Epithelial cell of proximal tubule (primary cell): ENCODE data around the gene PLD1. TPM values are rescaled to one million over a fixed set of nuclear protein-coding genes. Genes with fewer than 3 reads are reported as not detected.
"Not testable (repeated sequence)": the region's sequence is repeated elsewhere in the genome, so short reads cannot be mapped to it uniquely, and the experiment has no call there.

ENCODE experiments used
- DNase-seq: peaks from one replicate; pipeline ENCODE4 v3.0.0-alpha.2; 2011; ENCODE audit warnings: low read depth
- H3K4me3 ChIP-seq: 2 replicates; pipeline ENCODE4 v1.5.1; 2011; ENCODE audit warnings: low read depth, mild to moderate bottlenecking, low read length
- CTCF ChIP-seq: conservative IDR thresholded peaks from 2 replicates; pipeline ENCODE4 v1.5.1; 2012; ENCODE audit warnings: low read depth, mild to moderate bottlenecking, low read length
- total RNA-seq: library from RNA; depleted of rRNA; stranded (reverse); fragments of >200 nt; gene quantifications from 2 replicates; pipeline ENCODE4 v1.2.3, GENCODE V29; 2015

The PLD1 gene
- total RNA-seq, 1 donor from 2014 or later = 5.1 TPM

- no peak for TF ChIP-seq CTCF
- no peak overlapping the region for H3K4me3 ChIP-seq
- no peak for DNase-seq
Observed at GRCh38 chr3:171694888-171695287, 115.4 kb downstream of the PLD1 start.

GRCh38 chr3:171692551-171692950 is 117.7 kb downstream of the PLD1 start:
- H3K4me3 ChIP-seq, DNase-seq: not testable (repeated sequence)

GRCh38 chr3:171691485-171691884 is 118.8 kb downstream of the PLD1 start:
- TF ChIP-seq CTCF = no peak
- no peak for DNase-seq
- H3K4me3 ChIP-seq = no peak overlapping the region

- TF ChIP-seq CTCF = no peak
- no peak overlapping the region for H3K4me3 ChIP-seq
- DNase-seq = no peak
Observed at GRCh38 chr3:171690281-171690680, 120.0 kb downstream of the PLD1 start.

- no peak overlapping the region for H3K4me3 ChIP-seq
- no peak for DNase-seq
- TF ChIP-seq CTCF = no peak
Observed at GRCh38 chr3:171688593-171688992, 121.7 kb downstream of the PLD1 start.

- TF ChIP-seq CTCF = no peak
- no peak for DNase-seq
Observed at GRCh38 chr3:171688002-171688401, 122.3 kb downstream of the PLD1 start.

GRCh38 chr3:171687581-171687980 is 122.7 kb downstream of the PLD1 start:
- DNase-seq = no peak
- no peak for TF ChIP-seq CTCF
- H3K4me3 ChIP-seq = no peak overlapping the region

More at GRCh38 chr3:171688002-171688401, 122.3 kb downstream of the PLD1 start:
- H3K4me3 ChIP-seq = no peak overlapping the region

- no peak overlapping the region for H3K4me3 ChIP-seq
- DNase-seq = no peak
- no peak for TF ChIP-seq CTCF
Observed at GRCh38 chr3:171687064-171687463, 123.2 kb downstream of the PLD1 start.
